Tibial nerve (tissue), 3 donors: Measurements from ENCODE around the gene TRIM10.

ENCODE experiments used
- POLR2A ChIP-seq, 2 donors: fragments of 450-650 bp; IDR thresholded peaks; one replicate each; pipeline ENCODE4 v1.6.1; 2017; ENCODE audit warnings: antibody characterized with exemption in 2 of 2, mild to moderate bottlenecking in 2 of 2, moderate library complexity in 2 of 2
- TF ChIP-seq, protein P1 (sequence below), 5 experiments: fragments of 200-600 bp in 3 of 5; fragments of 450-650 bp in 2 of 5; sonication (generic) in 3 of 5; IDR thresholded peaks; one replicate each; pipeline ENCODE4 v1.5.1; 2016 to 2019; ENCODE audit warnings: antibody characterized with exemption in 5 of 5, mild to moderate bottlenecking in 3 of 5, moderate library complexity in 2 of 5

DNA sequence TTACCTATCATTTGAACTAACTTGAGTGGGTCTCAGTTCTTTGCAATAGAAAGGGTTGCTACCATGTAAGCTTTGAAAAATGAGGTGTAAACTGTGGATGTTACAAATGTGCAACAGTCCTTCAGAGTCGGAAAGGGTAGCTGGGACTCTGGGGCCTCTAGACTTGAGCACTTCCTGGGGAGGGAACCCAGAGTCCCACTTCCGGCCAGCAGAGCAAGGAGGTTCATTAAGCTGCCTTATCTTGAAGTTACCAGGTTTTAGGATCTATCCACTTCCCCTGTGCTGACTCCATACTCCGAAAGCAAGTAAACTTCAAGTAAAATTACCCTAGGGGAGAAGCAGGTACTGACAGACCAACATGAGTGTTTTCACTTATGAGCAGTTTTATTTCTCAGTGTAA lies 9.4 kb downstream of the TRIM10 start:
- TF ChIP-seq, protein P1, sequence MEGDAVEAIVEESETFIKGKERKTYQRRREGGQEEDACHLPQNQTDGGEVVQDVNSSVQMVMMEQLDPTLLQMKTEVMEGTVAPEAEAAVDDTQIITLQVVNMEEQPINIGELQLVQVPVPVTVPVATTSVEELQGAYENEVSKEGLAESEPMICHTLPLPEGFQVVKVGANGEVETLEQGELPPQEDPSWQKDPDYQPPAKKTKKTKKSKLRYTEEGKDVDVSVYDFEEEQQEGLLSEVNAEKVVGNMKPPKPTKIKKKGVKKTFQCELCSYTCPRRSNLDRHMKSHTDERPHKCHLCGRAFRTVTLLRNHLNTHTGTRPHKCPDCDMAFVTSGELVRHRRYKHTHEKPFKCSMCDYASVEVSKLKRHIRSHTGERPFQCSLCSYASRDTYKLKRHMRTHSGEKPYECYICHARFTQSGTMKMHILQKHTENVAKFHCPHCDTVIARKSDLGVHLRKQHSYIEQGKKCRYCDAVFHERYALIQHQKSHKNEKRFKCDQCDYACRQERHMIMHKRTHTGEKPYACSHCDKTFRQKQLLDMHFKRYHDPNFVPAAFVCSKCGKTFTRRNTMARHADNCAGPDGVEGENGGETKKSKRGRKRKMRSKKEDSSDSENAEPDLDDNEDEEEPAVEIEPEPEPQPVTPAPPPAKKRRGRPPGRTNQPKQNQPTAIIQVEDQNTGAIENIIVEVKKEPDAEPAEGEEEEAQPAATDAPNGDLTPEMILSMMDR (IDR thresholded peaks at IDR 0.05), result no peak
- no peak for TF ChIP-seq POLR2A (IDR thresholded peaks at IDR 0.05)
